HL-60 (cell line): ENCODE results near the gene HOXB5.

Source experiments
- DNase-seq, 2 experiments: peaks; one replicate each; pipeline ENCODE4 v3.0.0-alpha.2; 2010 to 2020; ENCODE audit warnings: low read depth in 1 of 2, low spot score in 1 of 2
- H3K27ac ChIP-seq: fragments of 250-450 bp; sonication (Bioruptor Pico); replicated peaks from 2 replicates; pipeline ENCODE4 v1.5.1; 2020; ENCODE audit warnings: mild to moderate bottlenecking, moderate library complexity
- H3K27me3 ChIP-seq: fragments of 250-450 bp; sonication (Bioruptor Pico); 2 replicates; pipeline ENCODE4 v1.5.1; 2021; ENCODE audit warnings: mild to moderate bottlenecking, moderate library complexity; ENCODE audit not compliant: insufficient read depth, poor library complexity, severe bottlenecking
- H3K4me3 ChIP-seq: replicated peaks from 2 replicates; pipeline ENCODE4 v1.5.1; 2011; ENCODE audit warnings: mild to moderate bottlenecking, control low read depth, low read length; ENCODE audit not compliant: insufficient read depth
- CTCF ChIP-seq: IDR thresholded peaks from one replicate; pipeline ENCODE4 v1.5.1; 2011; ENCODE audit warnings: low read length, control low read depth, inconsistent platforms; ENCODE audit not compliant: insufficient read depth
- GABPA ChIP-seq: IDR thresholded peaks from 2 replicates; pipeline ENCODE4 v1.6.1; 2012; ENCODE audit warnings: low read depth
- POLR2AphosphoS5 ChIP-seq: IDR thresholded peaks from 2 replicates; pipeline ENCODE4 v1.6.1; 2012; ENCODE audit warnings: low read depth
- SPI1 ChIP-seq: IDR thresholded peaks from 2 replicates; pipeline ENCODE4 v1.6.1; 2012; ENCODE audit warnings: low read depth, mild to moderate bottlenecking, borderline replicate concordance
- TF ChIP-seq, protein P1 (sequence below): IDR thresholded peaks from 2 replicates; pipeline ENCODE4 v1.6.1; 2012; ENCODE audit warnings: low read depth; ENCODE audit not compliant: insufficient replicate concordance

The HOXB5 gene

GRCh38 chr17:48567646-48568354 is 25.8 kb downstream of the HOXB5 start:
- Histone ChIP-seq H3K27ac (no peak overlapping the region), H3K4me3 (no peak overlapping the region), H3K27me3 (peaks cover 61% of the 10 kb centered on the region)
- no peak for DNase-seq
- no peak for TF ChIP-seq CTCF
- no peak for TF ChIP-seq GABPA
- no peak for TF ChIP-seq POLR2AphosphoS5
- TF ChIP-seq, protein P1, sequence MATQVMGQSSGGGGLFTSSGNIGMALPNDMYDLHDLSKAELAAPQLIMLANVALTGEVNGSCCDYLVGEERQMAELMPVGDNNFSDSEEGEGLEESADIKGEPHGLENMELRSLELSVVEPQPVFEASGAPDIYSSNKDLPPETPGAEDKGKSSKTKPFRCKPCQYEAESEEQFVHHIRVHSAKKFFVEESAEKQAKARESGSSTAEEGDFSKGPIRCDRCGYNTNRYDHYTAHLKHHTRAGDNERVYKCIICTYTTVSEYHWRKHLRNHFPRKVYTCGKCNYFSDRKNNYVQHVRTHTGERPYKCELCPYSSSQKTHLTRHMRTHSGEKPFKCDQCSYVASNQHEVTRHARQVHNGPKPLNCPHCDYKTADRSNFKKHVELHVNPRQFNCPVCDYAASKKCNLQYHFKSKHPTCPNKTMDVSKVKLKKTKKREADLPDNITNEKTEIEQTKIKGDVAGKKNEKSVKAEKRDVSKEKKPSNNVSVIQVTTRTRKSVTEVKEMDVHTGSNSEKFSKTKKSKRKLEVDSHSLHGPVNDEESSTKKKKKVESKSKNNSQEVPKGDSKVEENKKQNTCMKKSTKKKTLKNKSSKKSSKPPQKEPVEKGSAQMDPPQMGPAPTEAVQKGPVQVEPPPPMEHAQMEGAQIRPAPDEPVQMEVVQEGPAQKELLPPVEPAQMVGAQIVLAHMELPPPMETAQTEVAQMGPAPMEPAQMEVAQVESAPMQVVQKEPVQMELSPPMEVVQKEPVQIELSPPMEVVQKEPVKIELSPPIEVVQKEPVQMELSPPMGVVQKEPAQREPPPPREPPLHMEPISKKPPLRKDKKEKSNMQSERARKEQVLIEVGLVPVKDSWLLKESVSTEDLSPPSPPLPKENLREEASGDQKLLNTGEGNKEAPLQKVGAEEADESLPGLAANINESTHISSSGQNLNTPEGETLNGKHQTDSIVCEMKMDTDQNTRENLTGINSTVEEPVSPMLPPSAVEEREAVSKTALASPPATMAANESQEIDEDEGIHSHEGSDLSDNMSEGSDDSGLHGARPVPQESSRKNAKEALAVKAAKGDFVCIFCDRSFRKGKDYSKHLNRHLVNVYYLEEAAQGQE = no peak
- TF ChIP-seq SPI1 = no peak

GRCh38 chr17:48567209-48567608 is 26.4 kb downstream of the HOXB5 start:
- no peak for DNase-seq
- peaks cover 60% of the 10 kb centered on the region for H3K27me3 ChIP-seq

DNA sequence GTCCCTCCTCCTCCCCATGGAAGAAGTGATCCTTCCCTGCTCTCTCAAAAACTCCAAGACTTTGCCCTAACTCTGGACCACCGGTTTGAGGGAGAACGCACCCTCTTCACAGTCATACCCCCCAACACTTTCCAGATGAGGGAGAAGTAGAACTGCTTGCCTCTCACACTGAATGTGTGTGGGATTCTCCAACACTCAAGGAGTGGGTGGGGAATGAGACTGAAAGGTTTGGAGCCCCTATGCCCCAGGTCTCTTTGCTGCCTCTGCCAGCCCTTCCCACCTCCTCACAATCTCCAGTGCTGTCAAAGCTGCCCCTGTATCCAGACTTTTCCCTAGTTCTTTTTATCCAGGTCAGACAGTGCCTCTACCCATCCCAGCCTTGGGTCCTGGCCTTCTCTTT is 26.9 kb downstream of the HOXB5 start:
- Histone ChIP-seq H3K27ac (no peak overlapping the region), H3K27me3 (peaks cover 57% of the 10 kb centered on the region), H3K4me3 (no peak overlapping the region)
- DNase-seq = no peak
- TF ChIP-seq SPI1 = no peak
- no peak for TF ChIP-seq GABPA
- TF ChIP-seq CTCF = no peak
- TF ChIP-seq, protein P1 = no peak
- TF ChIP-seq POLR2AphosphoS5 = no peak

More at GRCh38 chr17:48567209-48567608, 26.4 kb downstream of the HOXB5 start:
- no peak overlapping the region for H3K27ac ChIP-seq
- TF ChIP-seq GABPA = no peak
- TF ChIP-seq, protein P1 = no peak
- no peak for TF ChIP-seq POLR2AphosphoS5
- no peak for TF ChIP-seq SPI1
- TF ChIP-seq CTCF = no peak
- no peak overlapping the region for H3K4me3 ChIP-seq
